Naive thymus-derived CD8-positive, alpha-beta T cell (primary cell): ENCODE results near the gene SP5. TPM values are rescaled to one million over a fixed set of nuclear protein-coding genes. Genes with fewer than 3 reads are reported as not detected.

ENCODE experiments used
- ATAC-seq, 2 donors: fragments of 150-1000 bp; cut with Tn5 transposase in 1 of 2; sonication (Bioruptor Pico), chemical (Tn5 transposase) in 1 of 2; 1 replicate in 1 of 2; 2 replicates in 1 of 2; pipeline ENCODE4 v1.10.0; 2021; ENCODE audit warnings: mild to moderate bottlenecking in 2 of 2, moderate library complexity in 2 of 2
- POLR2A ChIA-PET: fragments of 350-600 bp; sonication (Branson Sonifier 250); formaldehyde crosslinking; loops from one replicate; lab custom pipeline; 2021; ENCODE audit warnings: antibody characterized with exemption; lab: Charles Lee
- DNase-seq, 10 donors: peaks; one replicate each; pipeline versions ENCODE4 v3.0.0 to v3.0.0-alpha.2; 2020 to 2022
- H3K27ac Mint-ChIP-seq, 10 donors: one replicate each; pipeline ENCODE4 v1.8.0; 2020 to 2022; ENCODE audit warnings: mild to moderate bottlenecking in 10 of 10, mixed read lengths in 10 of 10, moderate library complexity in 4 of 10, inconsistent platforms in 1 of 10
- H3K27me3 Mint-ChIP-seq, 5 donors: one replicate each; pipeline ENCODE4 v1.8.0; 2021 to 2022; ENCODE audit warnings: mixed read lengths in 5 of 5
- H3K36me3 Mint-ChIP-seq, 3 donors: one replicate each; pipeline ENCODE4 v1.8.0; 2020 to 2022; ENCODE audit warnings: mixed read lengths in 3 of 3, mild to moderate bottlenecking in 2 of 3, inconsistent platforms in 1 of 3
- H3K4me1 Mint-ChIP-seq, 4 donors: one replicate each; pipeline ENCODE4 v1.8.0; 2021 to 2022; ENCODE audit warnings: mixed read lengths in 4 of 4
- H3K4me3 Mint-ChIP-seq, 10 donors: one replicate each; pipeline ENCODE4 v1.8.0; 2020 to 2022; ENCODE audit warnings: mild to moderate bottlenecking in 10 of 10, mixed read lengths in 10 of 10, moderate library complexity in 6 of 10, inconsistent platforms in 1 of 10
- H3K9me3 Mint-ChIP-seq, 9 donors: one replicate each; pipeline ENCODE4 v1.8.0; 2020 to 2022; ENCODE audit warnings: mixed read lengths in 9 of 9, mild to moderate bottlenecking in 3 of 9, inconsistent platforms in 1 of 9, moderate library complexity in 1 of 9
- polyA plus RNA-seq, 3 donors: library from polyadenylated mRNA; unstranded; fragments of 300-500 nt; fragmentation: Illumina TruSeq; gene quantifications; one replicate each; pipeline ENCODE4 v1.2.3, GENCODE V29; 2021
- total RNA-seq, 8 experiments: library from RNA in 2 of 8; stranded (reverse) in 2 of 8; gene quantifications; one replicate each; pipeline ENCODE4 v1.2.3 and lab custom pipeline; 2021 to 2026

Gene SP5
- total and polyA plus RNA-seq, 5 experiments from 2014 or later: not detected

DNA sequence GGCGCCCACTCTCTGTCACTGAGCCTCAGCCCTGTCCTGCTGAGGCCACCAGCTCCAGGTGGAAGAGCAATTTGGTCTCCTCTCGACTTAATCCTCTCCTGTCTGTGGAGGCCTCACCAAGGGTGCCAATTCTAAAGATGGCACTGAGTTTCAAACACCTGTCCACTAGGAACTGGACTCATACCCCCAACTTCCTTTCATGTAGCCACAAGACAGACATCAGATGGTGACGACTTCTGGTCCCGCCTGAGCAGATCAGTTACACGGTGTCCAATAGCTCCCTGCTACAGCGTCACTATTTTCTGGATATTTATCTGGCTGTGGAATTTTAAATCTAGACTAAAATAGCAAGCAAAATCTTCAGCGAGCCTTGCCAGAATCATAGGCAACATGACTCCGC is 24.5 kb upstream of the SP5 start:
- Mint-ChIP-seq H3K9me3 (no peaks in the 10 kb centered on the region), H3K27me3 (peaks cover 7 to 14% (median 8%) of the 10 kb centered on the region in 5 donors), H3K36me3 (no peaks in the 10 kb centered on the region), H3K27ac (no peak overlapping the region), H3K4me1 (peaks cover 0 to 2% (median 0%) of the 10 kb centered on the region in 4 donors), H3K4me3 (no peak overlapping the region)
- ATAC-seq (no peak), DNase-seq (no peak)
- POLR2A ChIA-PET: no interaction called here

DNA sequence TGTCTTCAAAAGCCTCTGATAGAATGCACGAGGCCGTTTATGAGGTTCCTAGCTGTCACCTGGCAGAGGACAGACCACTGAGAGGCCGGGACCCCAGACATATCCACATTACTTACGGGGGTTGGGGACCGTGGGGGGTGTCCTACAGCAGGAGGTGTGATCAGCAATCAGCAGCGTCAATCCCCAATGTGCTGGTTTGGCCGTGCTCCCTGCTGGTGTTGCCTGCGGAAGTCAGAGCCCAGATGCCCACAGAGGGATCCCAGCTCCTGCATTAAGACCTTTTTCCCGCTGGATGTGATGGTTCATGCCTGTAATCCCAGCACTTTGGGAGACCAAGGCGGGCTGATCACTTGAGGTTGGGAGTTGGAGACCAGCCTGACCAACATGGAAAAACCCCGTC is 20.8 kb upstream of the SP5 start:
- H3K4me3 Mint-ChIP-seq: no peak overlapping the region
- POLR2A ChIA-PET: no interaction called here
- no peak overlapping the region for H3K27ac Mint-ChIP-seq
- peaks cover 0 to 2% (median 0%) of the 10 kb centered on the region in 4 donors for H3K4me1 Mint-ChIP-seq
- no peak for ATAC-seq
- peaks cover 8 to 29% (median 11%) of the 10 kb centered on the region in 5 donors for H3K27me3 Mint-ChIP-seq
- no peak for DNase-seq
- no peaks in the 10 kb centered on the region for H3K36me3 Mint-ChIP-seq
- H3K9me3 Mint-ChIP-seq: no peaks in the 10 kb centered on the region

DNA sequence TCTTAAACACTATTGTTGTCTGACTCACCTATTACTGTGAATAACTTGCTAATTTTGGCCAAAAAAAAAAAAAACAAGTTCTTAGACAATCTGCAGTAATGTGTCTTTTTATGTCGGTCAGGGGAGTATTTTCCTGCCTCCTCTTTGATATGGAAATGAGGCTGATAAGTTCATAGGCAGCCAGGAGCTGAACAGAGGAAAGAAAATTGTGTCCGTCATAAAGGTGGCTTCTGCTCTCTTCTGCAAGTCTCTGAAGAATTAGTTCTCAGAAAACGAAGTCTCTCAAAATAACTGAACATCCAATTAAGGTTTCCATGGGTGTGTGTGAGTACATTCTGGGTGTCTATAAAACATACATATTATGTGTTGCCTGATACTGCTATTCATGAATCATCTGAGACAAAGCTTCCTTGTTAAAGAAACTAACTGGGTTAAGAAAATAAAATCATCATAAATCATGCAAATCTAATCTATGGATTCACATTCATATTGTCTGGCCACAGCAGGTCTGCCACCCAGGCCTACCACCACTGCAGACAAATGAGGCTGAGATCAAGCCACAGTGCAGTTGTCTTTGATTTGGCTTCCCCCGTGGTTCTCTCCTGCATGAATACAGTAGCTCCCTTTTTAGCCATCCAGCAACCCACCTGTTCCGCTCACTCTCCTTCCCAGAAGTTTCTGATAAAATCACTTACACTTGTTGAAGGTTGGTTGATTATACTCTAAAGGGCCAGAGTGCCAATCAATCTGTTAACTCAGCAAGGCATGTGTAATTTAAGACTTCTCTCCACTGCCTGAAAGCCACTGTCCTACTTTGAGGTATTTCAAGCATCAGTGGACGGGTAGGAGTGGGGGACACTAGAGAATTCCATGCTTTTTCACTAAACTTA is 19.4 kb upstream of the SP5 start:
- no peaks in the 10 kb centered on the region for H3K9me3 Mint-ChIP-seq
- no peaks in the 10 kb centered on the region for H3K36me3 Mint-ChIP-seq
- H3K4me3 Mint-ChIP-seq: no peak overlapping the region
- no peak overlapping the region for H3K27ac Mint-ChIP-seq
- POLR2A ChIA-PET: no interaction called here
- peaks cover 10 to 35% (median 12%) of the 10 kb centered on the region in 5 donors for H3K27me3 Mint-ChIP-seq
- H3K4me1 Mint-ChIP-seq: peaks cover 0 to 2% (median 0%) of the 10 kb centered on the region in 4 donors
- no peak for ATAC-seq
- DNase-seq: no peak

DNA sequence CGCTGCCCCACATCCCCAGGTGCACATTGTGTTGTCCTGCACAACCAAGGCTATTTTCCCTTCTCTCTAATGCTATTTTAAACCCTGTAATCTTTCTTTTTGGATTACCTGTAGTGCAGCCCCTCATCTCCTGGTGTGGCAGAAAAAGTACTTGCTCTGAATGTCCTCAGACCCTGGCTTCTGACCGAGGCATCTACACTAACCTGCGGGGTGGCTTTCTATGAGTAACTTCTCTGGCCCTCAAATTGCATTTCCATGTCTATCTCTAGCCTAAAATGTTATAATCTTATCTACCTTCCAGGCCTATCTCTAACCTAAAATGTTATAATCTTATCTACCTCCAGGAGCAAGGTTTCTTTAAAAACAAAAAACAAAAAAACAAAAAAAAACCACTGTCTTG is 18.2 kb upstream of the SP5 start:
- ATAC-seq: no peak

DNA sequence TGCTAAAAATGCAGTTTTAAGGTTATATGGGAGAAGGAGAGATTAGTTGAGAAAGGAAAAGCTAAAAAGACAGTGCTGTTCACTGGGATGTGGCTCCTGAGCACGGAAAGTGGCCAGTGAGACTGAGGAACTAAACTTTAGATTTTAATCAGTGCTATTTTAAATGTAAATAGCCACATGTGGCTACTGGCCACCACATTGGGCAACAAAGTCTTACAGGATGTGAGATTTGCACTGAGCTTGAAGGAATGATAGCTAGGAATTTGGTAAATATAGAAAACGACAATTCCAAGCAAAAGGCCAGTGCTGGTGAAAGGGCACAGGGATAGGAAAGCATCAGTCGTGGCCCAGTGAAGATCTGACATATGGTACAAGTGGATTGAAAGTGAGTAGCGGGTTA is 14.1 kb upstream of the SP5 start:
- POLR2A ChIA-PET: interaction anchor here (0.6 kb wide), 1 partner anchor 182 kb away, joined by 4 read pairs; no protein-coding TSS in a partner anchor
- H3K4me3 Mint-ChIP-seq: no peak overlapping the region

More for the DNA sequence above, 18.2 kb upstream of the SP5 start:
- no peaks in the 10 kb centered on the region for H3K4me1 Mint-ChIP-seq
- peaks cover 0 to 3% (median 0%) of the 10 kb centered on the region in 9 donors for H3K9me3 Mint-ChIP-seq
- peaks cover 9 to 47% (median 13%) of the 10 kb centered on the region in 5 donors for H3K27me3 Mint-ChIP-seq
- H3K27ac Mint-ChIP-seq: no peak overlapping the region
- H3K36me3 Mint-ChIP-seq: no peaks in the 10 kb centered on the region
- DNase-seq: no peak
- POLR2A ChIA-PET: no interaction called here
- no peak overlapping the region for H3K4me3 Mint-ChIP-seq

DNA sequence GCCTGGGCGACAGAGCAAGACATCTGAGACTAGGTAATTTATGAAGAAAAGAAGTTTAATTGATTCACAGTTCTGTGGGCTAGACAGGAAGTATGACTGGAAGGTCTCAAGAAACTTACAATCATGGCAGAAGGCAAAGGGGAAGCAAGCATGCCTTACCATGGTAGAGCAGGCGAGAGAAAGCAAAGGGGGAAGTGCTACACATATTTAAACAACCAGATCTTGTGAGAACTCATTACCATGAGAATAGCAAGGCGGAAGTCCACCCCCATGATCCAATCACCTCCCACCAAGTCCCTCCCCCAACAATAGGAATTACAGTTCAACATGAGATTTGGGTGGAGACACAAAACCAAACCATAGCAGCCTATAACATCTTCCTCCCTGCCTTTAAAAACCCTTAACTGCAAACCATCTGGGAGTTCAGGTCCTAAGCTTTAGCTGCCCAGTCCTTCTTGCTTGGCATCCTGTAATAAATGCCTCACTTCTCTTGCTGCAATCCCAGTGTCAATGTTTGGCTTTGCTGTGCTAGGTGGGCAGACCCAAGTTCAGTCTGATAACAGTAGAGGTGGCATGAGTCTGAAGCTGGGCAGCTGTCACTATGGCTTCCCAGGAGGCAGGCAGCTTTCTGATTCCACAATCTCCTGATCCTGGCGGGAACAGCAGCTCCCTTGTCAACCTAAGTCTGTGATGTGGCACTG is 11.2 kb upstream of the SP5 start:
- POLR2A ChIA-PET: no interaction called here
- Mint-ChIP-seq H3K9me3 (peaks cover 0 to 19% (median 5%) of the 10 kb centered on the region in 9 donors), H3K27me3 (peaks cover 18 to 54% (median 29%) of the 10 kb centered on the region in 5 donors), H3K4me3 (no peak overlapping the region), H3K27ac (no peak overlapping the region), H3K36me3 (peaks cover 0 to 6% (median 5%) of the 10 kb centered on the region in 3 donors), H3K4me1 (peaks cover 2 to 8% (median 7%) of the 10 kb centered on the region in 4 donors)
- DNase-seq: no peak
- no peak for ATAC-seq

More for the DNA sequence above, 14.1 kb upstream of the SP5 start:
- ATAC-seq (no peak), DNase-seq (no peak)
- no peaks in the 10 kb centered on the region for H3K4me1 Mint-ChIP-seq
- peaks cover 13 to 56% (median 22%) of the 10 kb centered on the region in 5 donors for H3K27me3 Mint-ChIP-seq
- no peak overlapping the region for H3K27ac Mint-ChIP-seq
- H3K9me3 Mint-ChIP-seq: peaks cover 0 to 19% (median 5%) of the 10 kb centered on the region in 9 donors
- H3K36me3 Mint-ChIP-seq: peaks cover 0 to 6% (median 5%) of the 10 kb centered on the region in 3 donors

DNA sequence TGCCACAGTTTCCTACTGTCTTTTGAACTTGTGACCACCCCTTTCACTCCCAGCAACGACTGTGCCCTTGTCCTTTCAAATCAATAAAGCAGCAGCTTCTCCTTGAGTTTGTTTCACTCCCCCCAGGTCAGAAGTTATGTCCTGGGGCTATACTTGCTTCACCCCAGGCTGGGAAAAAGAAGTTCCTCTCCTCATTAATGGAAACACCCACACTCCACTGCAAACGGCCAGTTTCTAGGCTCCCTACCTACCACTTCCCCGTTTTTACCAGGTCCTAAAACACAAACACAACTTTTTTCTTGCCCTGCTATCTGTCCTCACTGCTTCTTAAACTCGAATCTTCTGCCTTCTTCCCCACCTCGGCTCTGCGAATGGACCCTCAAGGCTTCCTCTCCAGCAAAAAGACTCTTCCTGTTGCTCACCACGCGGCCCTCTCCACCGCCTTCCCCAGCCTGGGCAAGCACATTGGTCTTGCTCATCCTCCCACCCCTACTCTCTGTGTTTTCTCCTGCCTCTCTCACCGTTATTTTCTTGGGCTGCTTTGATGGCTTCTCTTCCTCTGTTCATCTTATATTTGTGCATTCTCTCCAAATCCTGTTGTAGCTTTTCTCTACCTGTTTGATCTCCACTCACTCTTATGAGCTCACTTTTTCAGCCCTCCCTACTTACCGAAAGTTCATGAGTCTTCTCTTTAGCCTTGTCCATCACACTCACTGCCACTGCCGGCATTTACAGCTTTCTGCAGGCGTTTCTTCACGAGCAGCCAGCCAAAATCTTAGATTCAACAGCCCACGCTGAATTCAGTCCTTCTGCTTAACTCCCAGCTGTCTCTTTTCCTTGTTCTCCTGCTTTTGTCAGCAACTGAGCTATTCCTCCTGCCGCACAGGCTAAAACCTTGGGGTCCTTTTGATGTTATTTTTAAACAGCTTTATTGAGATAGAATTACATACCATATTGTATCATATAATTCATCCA is 7.0 kb upstream of the SP5 start:
- H3K4me1 Mint-ChIP-seq: peaks cover 13 to 22% (median 16%) of the 10 kb centered on the region in 4 donors
- no peak overlapping the region for H3K4me3 Mint-ChIP-seq
- H3K27me3 Mint-ChIP-seq: peaks cover 25 to 59% (median 45%) of the 10 kb centered on the region in 5 donors
- POLR2A ChIA-PET: no interaction called here
- no peak overlapping the region for H3K27ac Mint-ChIP-seq
- ATAC-seq (peak in 1 of 2 donors; percentile 11), DNase-seq (no peak)
- H3K9me3 Mint-ChIP-seq: peaks cover 0 to 7% (median 1%) of the 10 kb centered on the region in 9 donors
- H3K36me3 Mint-ChIP-seq: peaks cover 0 to 2% (median 1%) of the 10 kb centered on the region in 3 donors

DNA sequence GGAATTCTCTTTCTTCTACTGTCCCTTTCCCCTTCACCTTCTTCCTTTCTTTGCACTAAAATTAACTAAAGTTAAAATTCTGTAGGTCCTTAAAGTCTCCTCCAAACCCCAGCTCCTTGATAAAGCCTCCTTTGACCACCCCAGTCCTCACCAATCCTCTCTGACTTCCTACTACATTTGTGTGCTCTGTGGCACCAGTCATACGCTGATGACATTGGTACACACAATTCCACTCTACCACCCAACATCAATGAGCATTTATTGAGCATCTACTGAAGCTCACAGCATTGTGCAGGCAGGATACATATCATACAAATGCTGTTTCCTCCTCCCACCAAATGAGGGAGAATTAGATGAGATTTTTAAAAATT is 4.5 kb upstream of the SP5 start:
- no peak overlapping the region for H3K27ac Mint-ChIP-seq
- H3K9me3 Mint-ChIP-seq: no peaks in the 10 kb centered on the region
- H3K4me1 Mint-ChIP-seq: peaks cover 20 to 33% (median 29%) of the 10 kb centered on the region in 4 donors
- H3K27me3 Mint-ChIP-seq: peaks cover 28 to 62% (median 52%) of the 10 kb centered on the region in 5 donors
- POLR2A ChIA-PET: no interaction called here
- ATAC-seq (no peak), DNase-seq (no peak)
- peaks cover 0 to 6% (median 5%) of the 10 kb centered on the region in 3 donors for H3K36me3 Mint-ChIP-seq
- peak overlapping the region in 1 of 10 donors; percentile 34 for H3K4me3 Mint-ChIP-seq

DNA sequence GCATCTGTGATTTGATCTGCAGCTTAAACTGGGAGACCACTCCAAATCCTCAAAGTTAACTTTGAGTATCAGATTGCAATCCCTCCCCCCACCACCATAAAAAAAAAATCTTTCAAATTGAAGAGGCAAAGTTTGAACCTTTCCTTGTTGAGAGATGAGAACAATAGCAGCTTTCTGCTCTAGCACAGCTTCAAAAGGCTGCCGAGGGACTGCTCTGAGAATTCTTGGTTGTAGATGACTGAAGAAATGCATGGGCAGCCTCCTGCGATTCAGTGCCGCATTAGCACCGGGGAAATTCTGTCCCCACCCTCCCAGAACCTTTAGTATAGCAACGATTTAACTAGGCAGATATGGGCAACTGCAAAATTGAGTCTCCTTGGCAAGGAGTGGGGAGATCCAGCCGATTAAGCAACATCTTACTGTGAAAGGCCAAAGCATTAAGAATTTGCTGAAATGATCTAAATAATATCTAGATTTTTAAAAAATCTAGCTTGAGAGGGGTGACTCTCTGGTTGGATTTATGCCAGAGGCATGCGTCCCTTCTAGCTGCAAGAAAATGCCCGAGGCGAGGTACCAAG is 3.9 kb upstream of the SP5 start:
- peaks cover 22 to 35% (median 32%) of the 10 kb centered on the region in 4 donors for H3K4me1 Mint-ChIP-seq
- peaks cover 0 to 6% (median 5%) of the 10 kb centered on the region in 3 donors for H3K36me3 Mint-ChIP-seq
- no peak for ATAC-seq
- H3K9me3 Mint-ChIP-seq: no peaks in the 10 kb centered on the region
- H3K4me3 Mint-ChIP-seq: peak overlapping the region in 6 of 10 donors; percentile 20 to 88 (median 74)
- POLR2A ChIA-PET: no interaction called here
- H3K27ac Mint-ChIP-seq: no peak overlapping the region
- DNase-seq: no peak
- H3K27me3 Mint-ChIP-seq: peaks cover 28 to 66% (median 55%) of the 10 kb centered on the region in 5 donors

DNA sequence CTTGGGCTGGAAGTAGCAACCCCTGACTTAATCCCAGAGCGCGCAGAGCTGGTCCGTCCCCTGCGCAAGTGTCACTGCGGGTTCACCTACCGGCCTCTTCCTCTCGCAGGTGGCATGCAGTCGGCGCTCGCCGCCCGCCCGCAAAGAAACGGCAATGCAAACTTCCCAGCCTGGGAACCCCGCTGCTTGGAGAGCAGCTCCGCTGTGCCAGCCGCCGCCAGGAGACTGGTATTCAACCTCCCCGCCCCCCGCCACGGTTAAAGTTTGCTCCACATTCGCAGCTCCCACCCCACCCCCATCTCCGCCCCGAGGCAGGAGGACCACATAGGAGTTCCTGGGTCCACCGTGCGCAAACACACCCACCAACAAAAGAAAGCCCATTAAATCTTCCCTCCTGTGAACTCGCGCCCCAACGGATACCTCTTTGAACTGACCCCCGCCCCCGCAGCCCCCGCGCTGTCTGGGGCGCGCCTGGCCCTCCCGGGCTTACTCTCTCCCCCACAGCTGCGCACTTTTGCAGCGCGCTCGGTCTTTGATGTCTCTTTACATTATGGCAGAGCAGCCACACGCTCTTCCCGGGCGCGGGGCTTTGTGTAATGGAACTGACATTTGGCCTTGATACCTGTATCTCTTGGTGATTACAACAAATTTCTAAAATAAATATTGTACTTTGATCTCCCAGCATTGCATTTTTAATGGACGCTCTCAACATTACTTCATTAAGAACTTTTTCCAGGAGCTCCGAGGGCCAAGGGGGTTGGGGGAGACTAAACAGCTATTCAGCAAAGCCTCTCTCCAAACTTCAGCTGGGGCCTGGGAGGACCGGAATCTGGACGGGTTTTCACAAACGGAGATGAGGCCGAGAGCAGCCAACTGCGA is 3.1 kb upstream of the SP5 start:
- ATAC-seq (peak in 1 of 2 donors; percentile 29), DNase-seq (peak in 4 of 10 donors; percentile 7 to 63 (median 18))
- H3K4me3 Mint-ChIP-seq: peak overlapping the region; percentile 12 to 88 (median 56)
- POLR2A ChIA-PET: no interaction called here
- H3K27me3 Mint-ChIP-seq: peaks cover 28 to 70% (median 55%) of the 10 kb centered on the region in 5 donors
- no peak overlapping the region for H3K27ac Mint-ChIP-seq
- H3K36me3 Mint-ChIP-seq: peaks cover 0 to 6% (median 5%) of the 10 kb centered on the region in 3 donors
- H3K9me3 Mint-ChIP-seq: no peaks in the 10 kb centered on the region
- peaks cover 23 to 37% (median 33%) of the 10 kb centered on the region in 4 donors for H3K4me1 Mint-ChIP-seq
